H1 (cell line): ENCODE measurements around the gene UBASH3B. TPM values are rescaled to one million over a fixed set of nuclear protein-coding genes. Genes with fewer than 3 reads are reported as not detected.

Experiments used
- CTCF ChIA-PET: fragments of 300-600 bp; sonication (Branson Sonifier 250); formaldehyde crosslinking; loops from one replicate; lab custom pipeline; 2021; ENCODE audit not compliant: partially characterized antibody; lab: Charles Lee
- POLR2A ChIA-PET: fragments of 300-600 bp; sonication (Branson Sonifier 250); formaldehyde crosslinking; loops from one replicate; lab custom pipeline; 2021; ENCODE audit warnings: inconsistent platforms; ENCODE audit not compliant: partially characterized antibody; lab: Charles Lee
- DNase-seq, 2 experiments: peaks; one replicate each; pipeline versions ENCODE4 v3.0.0 to v3.0.0-alpha.2; 2010 to 2022; ENCODE audit warnings: low spot score in 2 of 2, low read depth in 1 of 2, mixed read lengths in 1 of 2
- FAIRE-seq: peaks from 2 replicates; lab custom pipeline; 2011; peaks lifted over from hg19 to GRCh38; lab: Jason Lieb, UNC
- H2AFZ ChIP-seq: 2 replicates; pipeline ENCODE4 v1.8.1; 2012; ENCODE audit warnings: low read length, inconsistent platforms
- H2AK5ac ChIP-seq: 2 replicates; pipeline ENCODE4 v1.6.1; 2013; ENCODE audit warnings: low read depth, low read length
- H2BK120ac ChIP-seq: replicated peaks from 2 replicates; pipeline ENCODE3; 2013; ENCODE audit warnings: low read depth, low read length, inconsistent platforms
- H2BK12ac ChIP-seq: 2 replicates; pipeline ENCODE4 v1.6.1; 2013; ENCODE audit warnings: low read depth, low read length
- H2BK15ac ChIP-seq: 2 replicates; pipeline ENCODE4 v1.6.1; 2013; ENCODE audit warnings: low read length
- H2BK20ac ChIP-seq: 2 replicates; pipeline ENCODE4 v1.6.1; 2013; ENCODE audit warnings: low read length
- H2BK5ac ChIP-seq: 2 replicates; pipeline ENCODE4 v1.6.1; 2013; ENCODE audit warnings: low read depth, low read length
- H3K14ac ChIP-seq: 2 replicates; pipeline ENCODE4 v1.6.1; 2013; ENCODE audit warnings: inconsistent platforms; ENCODE audit not compliant: insufficient read length
- H3K18ac ChIP-seq: 2 replicates; pipeline ENCODE4 v1.6.1; 2013; ENCODE audit warnings: low read length; ENCODE audit errors: extremely low read depth
- H3K23ac ChIP-seq: 2 replicates; pipeline ENCODE4 v1.6.1; 2013; ENCODE audit warnings: inconsistent platforms; ENCODE audit not compliant: insufficient read length
- H3K23me2 ChIP-seq: 2 replicates; pipeline ENCODE4 v1.6.1; 2013; ENCODE audit warnings: low read depth, low read length
- H3K27ac ChIP-seq: 2 replicates; pipeline ENCODE4 v1.6.1; 2011; ENCODE audit warnings: low read depth, low read length, inconsistent platforms
- H3K27me3 ChIP-seq, 4 experiments: replicated peaks in 1 of 4; 1 replicate in 1 of 4; 2 replicates in 3 of 4; pipeline versions ENCODE4 v1.6.1 to v1.8.1; 2011 to 2013; ENCODE audit warnings: low read length in 3 of 4, mild to moderate bottlenecking in 3 of 4, inconsistent platforms in 2 of 4, mixed read lengths in 2 of 4, moderate library complexity in 1 of 4; ENCODE audit not compliant: control insufficient read depth in 3 of 4, insufficient read depth in 3 of 4; ENCODE audit errors: extremely low read depth in 1 of 4
- H3K36me3 ChIP-seq, 4 experiments: 2 replicates each; pipeline versions ENCODE4 v1.6.1 to v1.8.1; 2011 to 2013; ENCODE audit warnings: mild to moderate bottlenecking in 4 of 4, low read length in 3 of 4, moderate library complexity in 2 of 4, control low read depth in 1 of 4, inconsistent platforms in 1 of 4; ENCODE audit not compliant: insufficient read depth in 4 of 4, control insufficient read depth in 2 of 4
- H3K4ac ChIP-seq: replicated peaks from 2 replicates; pipeline ENCODE3; 2013; ENCODE audit warnings: low read length, low read depth, mixed read lengths, inconsistent platforms; ENCODE audit not compliant: insufficient read length
- H3K4me1 ChIP-seq, 4 experiments: replicated peaks in 1 of 4; 1 replicate in 1 of 4; 2 replicates in 3 of 4; pipeline versions ENCODE4 v1.6.1 to v1.8.1; 2011 to 2013; ENCODE audit warnings: low read length in 3 of 4, inconsistent platforms in 2 of 4, mixed read lengths in 1 of 4; ENCODE audit not compliant: insufficient read depth in 4 of 4, control insufficient read depth in 3 of 4
- H3K4me2 ChIP-seq, 2 experiments: 2 replicates each; pipeline versions ENCODE4 v1.6.1 to v1.8.1; 2011 to 2013; ENCODE audit warnings: low read depth in 2 of 2, low read length in 2 of 2, control low read depth in 1 of 2, inconsistent platforms in 1 of 2, mild to moderate bottlenecking in 1 of 2; ENCODE audit not compliant: insufficient read depth in 1 of 2
- H3K4me3 ChIP-seq, 4 experiments: fragments of 200-600, 300-600 bp in 1 of 4; sonication (generic), shearing (Covaris generic), sonication (Bioruptor Twin) in 1 of 4; 2 replicates each; pipeline versions ENCODE4 v1.5.1 to v1.8.1; 2011 to 2016; ENCODE audit warnings: low read length in 4 of 4, low read depth in 3 of 4, control low read depth in 2 of 4, inconsistent platforms in 2 of 4, mild to moderate bottlenecking in 2 of 4, mixed read lengths in 1 of 4, moderate library complexity in 1 of 4; ENCODE audit not compliant: insufficient read depth in 2 of 4; ENCODE audit errors: extremely low read depth in 1 of 4
- H3K56ac ChIP-seq: replicated peaks from 2 replicates; pipeline ENCODE3; 2013; ENCODE audit warnings: low read depth, mild to moderate bottlenecking, mixed read lengths, low read length, inconsistent platforms; ENCODE audit not compliant: insufficient read length
- H3K79me1 ChIP-seq: 2 replicates; pipeline ENCODE4 v1.6.1; 2013; ENCODE audit warnings: low read depth, low read length, control low read depth
- H3K79me2 ChIP-seq, 2 experiments: 2 replicates each; pipeline versions ENCODE4 v1.6.1 to v1.8.1; 2012 to 2013; ENCODE audit warnings: low read length in 2 of 2, mild to moderate bottlenecking in 2 of 2, inconsistent platforms in 1 of 2; ENCODE audit not compliant: insufficient read depth in 2 of 2, control insufficient read depth in 1 of 2
- H3K9ac ChIP-seq, 4 experiments: replicated peaks in 1 of 4; 1 replicate in 1 of 4; 2 replicates in 3 of 4; pipeline versions ENCODE4 v1.6.1 to v1.8.1; 2011 to 2013; ENCODE audit warnings: low read depth in 3 of 4, low read length in 3 of 4, control low read depth in 2 of 4, mild to moderate bottlenecking in 2 of 4, moderate library complexity in 2 of 4, inconsistent platforms in 1 of 4; ENCODE audit errors: extremely low read depth in 1 of 4
- H3K9me3 ChIP-seq, 2 experiments: 2 replicates each; pipeline versions ENCODE4 v1.6.1 to v1.8.1; 2012 to 2013; ENCODE audit warnings: mild to moderate bottlenecking in 2 of 2, moderate library complexity in 2 of 2, control low read depth in 1 of 2, inconsistent platforms in 1 of 2, low read depth in 1 of 2, low read length in 1 of 2, mixed read lengths in 1 of 2; ENCODE audit not compliant: insufficient read depth in 2 of 2
- H4K20me1 ChIP-seq, 2 experiments: replicated peaks in 1 of 2; 2 replicates each; pipeline versions ENCODE3 to v1.8.1; 2011 to 2013; ENCODE audit warnings: inconsistent platforms in 2 of 2, low read length in 2 of 2, mild to moderate bottlenecking in 1 of 2; ENCODE audit not compliant: insufficient read depth in 2 of 2, control insufficient read depth in 1 of 2
- H4K5ac ChIP-seq: 2 replicates; pipeline ENCODE4 v1.6.1; 2013; ENCODE audit warnings: low read length, low read depth, mixed read lengths, inconsistent platforms; ENCODE audit not compliant: insufficient read length
- H4K8ac ChIP-seq: 2 replicates; pipeline ENCODE4 v1.8.0; 2013; ENCODE audit warnings: mild to moderate bottlenecking, moderate library complexity, low read length, inconsistent platforms; ENCODE audit not compliant: insufficient read depth; ENCODE audit errors: extremely low read depth
- H4K91ac ChIP-seq: replicated peaks from 2 replicates; pipeline ENCODE3; 2013; ENCODE audit warnings: low read length, mixed read lengths, inconsistent platforms; ENCODE audit not compliant: insufficient read length
- CTBP2 ChIP-seq: IDR thresholded peaks from 2 replicates; pipeline ENCODE4 v1.7.0; 2011; ENCODE audit warnings: borderline replicate concordance, mild to moderate bottlenecking, moderate library complexity, mixed read lengths, low read length; ENCODE audit not compliant: insufficient read depth, insufficient read length
- GABPA ChIP-seq: IDR thresholded peaks from 2 replicates; pipeline ENCODE4 v1.6.1; 2011; ENCODE audit warnings: mild to moderate bottlenecking, low read length, moderate library complexity, borderline replicate concordance; ENCODE audit not compliant: insufficient read depth
- RFX5 ChIP-seq: IDR thresholded peaks from 2 replicates; pipeline ENCODE4 v1.6.1; 2011; ENCODE audit warnings: low read depth, low read length, improper control_type of control experiment, borderline replicate concordance
- RNF2 ChIP-seq: fragments of 200-900, 300-1000 bp; sonication (generic); IDR thresholded peaks from 2 replicates; pipeline ENCODE4 v1.7.1; 2016; ENCODE audit warnings: borderline replicate concordance, low read depth, mild to moderate bottlenecking, antibody characterized with exemption, low read length; ENCODE audit not compliant: poor library complexity, severe bottlenecking; ENCODE audit errors: missing control alignments
- RXRA ChIP-seq: IDR thresholded peaks from 2 replicates; pipeline ENCODE4 v1.6.1; 2011; ENCODE audit warnings: low read depth, mild to moderate bottlenecking, low read length, moderate library complexity; ENCODE audit not compliant: insufficient read depth
- SAP30 ChIP-seq: fragments of 300-600 bp; sonication (generic); IDR thresholded peaks from 2 replicates; pipeline ENCODE4 v1.7.1; 2012; ENCODE audit warnings: low read length, moderate library complexity, mild to moderate bottlenecking, inconsistent platforms; ENCODE audit not compliant: insufficient read depth, insufficient replicate concordance
- SP2 ChIP-seq: IDR thresholded peaks from 2 replicates; pipeline ENCODE4 v1.6.1; 2012; ENCODE audit warnings: mild to moderate bottlenecking, low read length, inconsistent platforms
- YY1 ChIP-seq: IDR thresholded peaks from 2 replicates; pipeline ENCODE4 v1.6.1; 2011; ENCODE audit warnings: low read depth, mild to moderate bottlenecking, low read length
- WGBS, 2 experiments: shearing (Covaris generic) in 1 of 2; methylation state at CpG; one replicate each; pipeline versions ENCODE4 v1.1.6 to v1.1.7; 2013 to 2015; ENCODE audit warnings: low lambda C conversion rate in 2 of 2, mixed read lengths in 2 of 2, inconsistent platforms in 1 of 2, low coverage in 1 of 2, missing lambda C conversion rate in 1 of 2; ENCODE audit not compliant: insufficient replicate concordance in 2 of 2, insufficient coverage in 1 of 2, insufficient read length in 1 of 2; ENCODE audit errors: extremely low coverage in 1 of 2, missing lambda C conversion rate in 1 of 2; 5-methylcytosine and 5-hydroxymethylcytosine counted together
- polyA plus RNA-seq, 7 experiments: library from polyadenylated mRNA; depleted of rRNA in 3 of 7; stranded (reverse) in 5 of 7; unstranded in 2 of 7; fragments of >200 nt in 5 of 7; fragments of 200-250 nt in 2 of 7; gene quantifications; 1 replicate in 5 of 7; 2 replicates in 1 of 7; 4 replicates in 1 of 7; pipeline versions ENCODE4 v1.2.1 to v1.2.3, GENCODE V29; 2011 to 2013; ENCODE audit warnings: missing spikeins in 2 of 7, mixed read lengths in 2 of 7
- total RNA-seq: library from RNA; stranded (reverse); fragmentation: NEBNext Ultra II Directional; extraction: Animal tissue kit (Norgen Biotek cat#: 25700); gene quantifications from 2 replicates; pipeline ENCODE4 v1.2.1, GENCODE V29; 2021
- TF ChIP-seq, protein P1 (sequence below): IDR thresholded peaks from 2 replicates; pipeline ENCODE4 v1.6.1; 2012; ENCODE audit warnings: inconsistent platforms

The UBASH3B gene
- total and polyA plus RNA-seq, 2 of the 8 experiments (the other 6 are each of a cell fraction or from before 2014, with no cell fraction given) = 7.5 to 9.5 TPM

DNA sequence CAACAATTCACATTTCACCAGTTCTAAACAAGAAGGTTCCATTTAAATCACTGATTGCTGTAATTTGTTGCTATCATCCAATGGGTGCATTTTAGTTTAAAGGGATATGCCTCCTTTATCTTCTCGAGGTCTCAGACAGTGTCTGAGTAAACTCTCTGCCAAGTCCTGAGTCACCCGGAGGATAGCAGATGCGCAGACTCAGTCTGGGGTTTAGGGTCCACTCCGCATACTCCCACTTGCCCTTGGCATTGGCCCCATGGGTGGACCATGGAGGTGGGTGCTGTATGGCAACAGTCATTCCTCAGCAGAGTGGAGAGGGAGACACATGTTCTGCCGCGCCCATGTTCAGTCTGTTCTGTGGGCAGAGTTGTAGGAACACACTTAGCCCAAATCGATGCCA lies 117.4 kb downstream of the UBASH3B start:
- Histone ChIP-seq H3K4me1 (no peaks in the 10 kb centered on the region; a peak in 1 of 7 replicates), H3K4me2 (no peak overlapping the region), H3K4ac (no peak overlapping the region), H3K56ac (no peak overlapping the region), H3K23ac (no peak overlapping the region), H3K27me3 (no peaks in the 10 kb centered on the region), H4K20me1 (no peaks in the 10 kb centered on the region), H4K91ac (no peak overlapping the region), H3K36me3 (no peaks in the 10 kb centered on the region), H2BK12ac (no peak overlapping the region), H2AFZ (no peak overlapping the region), H3K18ac (no peak overlapping the region), H4K8ac (no peak overlapping the region), H3K27ac (no peak overlapping the region), H3K79me1 (no peaks in the 10 kb centered on the region), H2BK20ac (no peak overlapping the region), H3K23me2 (no peaks in the 10 kb centered on the region), H2BK120ac (no peak overlapping the region), H4K5ac (no peak overlapping the region), H2AK5ac (no peak overlapping the region; the same call in 1 of the 2 replicates), H2BK5ac (no peak overlapping the region), H3K4me3 (no peak overlapping the region), H2BK15ac (no peak overlapping the region), H3K9ac (no peak overlapping the region), H3K79me2 (no peaks in the 10 kb centered on the region), H3K9me3 (no peaks in the 10 kb centered on the region), H3K14ac (no peak overlapping the region)
- POLR2A ChIA-PET = no interaction called here
- CTCF ChIA-PET = interaction anchor here (0.9 to 20.7 kb wide), 4 partner anchors 14 to 142 kb away, joined by 3 to 356 read pairs (median 20); no protein-coding TSS in a partner anchor
- DNase-seq = no peak
- WGBS, 2 experiments = 67% methylated on average over 7 of the region's 7 CpGs; no CpG with 5 or more reads in 1 of the 2 experiments
- no peak for TF ChIP-seq YY1
- no peak for TF ChIP-seq RXRA
- TF ChIP-seq GABPA = no peak
- no peak for TF ChIP-seq RNF2
- no peak for TF ChIP-seq RFX5
- TF ChIP-seq, protein P1, sequence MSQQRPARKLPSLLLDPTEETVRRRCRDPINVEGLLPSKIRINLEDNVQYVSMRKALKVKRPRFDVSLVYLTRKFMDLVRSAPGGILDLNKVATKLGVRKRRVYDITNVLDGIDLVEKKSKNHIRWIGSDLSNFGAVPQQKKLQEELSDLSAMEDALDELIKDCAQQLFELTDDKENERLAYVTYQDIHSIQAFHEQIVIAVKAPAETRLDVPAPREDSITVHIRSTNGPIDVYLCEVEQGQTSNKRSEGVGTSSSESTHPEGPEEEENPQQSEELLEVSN = no peak
- TF ChIP-seq SAP30 = no peak
- no peak for TF ChIP-seq SP2
- no peak for TF ChIP-seq CTBP2
- FAIRE-seq = no peak
